Neural progenitor cell (in vitro differentiated cells): ENCODE measurements around the gene HLA-DMA.

ENCODE experiments used
- EZH2 ChIP-seq: fragments of 200-600 bp; sonication (generic); IDR thresholded peaks from 2 replicates; pipeline ENCODE4 v1.6.1; 2017; ENCODE audit warnings: antibody characterized with exemption, mild to moderate bottlenecking, moderate library complexity
- TF ChIP-seq, protein P1 (sequence below): fragments of 200-600 bp; sonication (generic); IDR thresholded peaks from 2 replicates; pipeline ENCODE4 v1.5.1; 2017; ENCODE audit warnings: antibody characterized with exemption, mild to moderate bottlenecking

DNA sequence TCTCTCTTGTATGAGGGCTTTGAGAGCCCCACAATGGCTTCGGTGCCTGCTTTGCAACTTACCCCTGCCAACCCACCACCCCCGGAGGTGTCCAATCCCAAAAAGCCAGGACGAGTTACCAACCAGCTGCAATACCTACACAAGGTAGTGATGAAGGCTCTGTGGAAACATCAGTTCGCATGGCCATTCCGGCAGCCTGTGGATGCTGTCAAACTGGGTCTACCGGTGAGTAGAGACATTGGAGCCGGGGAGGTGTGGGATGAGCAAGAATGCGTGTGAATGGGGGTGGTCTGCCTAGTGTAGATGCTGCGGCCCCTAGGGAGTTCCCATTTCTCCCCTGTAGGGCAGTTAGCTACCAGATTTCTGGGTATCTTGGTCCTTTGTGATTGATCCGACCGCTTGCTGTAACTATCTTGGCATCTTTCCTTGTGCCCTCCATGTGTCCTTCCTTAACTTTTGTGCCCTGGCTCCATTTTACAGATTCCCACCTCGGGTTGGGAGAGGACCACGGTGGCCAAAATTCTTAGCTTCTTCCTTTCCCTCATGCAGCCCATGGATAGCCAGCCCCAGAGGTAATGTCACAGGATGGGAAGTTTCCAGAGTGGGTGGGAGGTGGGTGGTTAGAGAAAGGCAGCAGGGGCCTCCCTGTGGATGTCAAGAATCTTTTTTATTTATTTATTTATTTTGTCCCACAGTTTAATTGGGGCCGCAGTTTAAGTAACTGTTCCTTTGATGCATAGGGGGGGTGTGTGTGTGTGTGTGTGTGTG lies 21.8 kb upstream of the HLA-DMA start:
- TF ChIP-seq, protein P1, sequence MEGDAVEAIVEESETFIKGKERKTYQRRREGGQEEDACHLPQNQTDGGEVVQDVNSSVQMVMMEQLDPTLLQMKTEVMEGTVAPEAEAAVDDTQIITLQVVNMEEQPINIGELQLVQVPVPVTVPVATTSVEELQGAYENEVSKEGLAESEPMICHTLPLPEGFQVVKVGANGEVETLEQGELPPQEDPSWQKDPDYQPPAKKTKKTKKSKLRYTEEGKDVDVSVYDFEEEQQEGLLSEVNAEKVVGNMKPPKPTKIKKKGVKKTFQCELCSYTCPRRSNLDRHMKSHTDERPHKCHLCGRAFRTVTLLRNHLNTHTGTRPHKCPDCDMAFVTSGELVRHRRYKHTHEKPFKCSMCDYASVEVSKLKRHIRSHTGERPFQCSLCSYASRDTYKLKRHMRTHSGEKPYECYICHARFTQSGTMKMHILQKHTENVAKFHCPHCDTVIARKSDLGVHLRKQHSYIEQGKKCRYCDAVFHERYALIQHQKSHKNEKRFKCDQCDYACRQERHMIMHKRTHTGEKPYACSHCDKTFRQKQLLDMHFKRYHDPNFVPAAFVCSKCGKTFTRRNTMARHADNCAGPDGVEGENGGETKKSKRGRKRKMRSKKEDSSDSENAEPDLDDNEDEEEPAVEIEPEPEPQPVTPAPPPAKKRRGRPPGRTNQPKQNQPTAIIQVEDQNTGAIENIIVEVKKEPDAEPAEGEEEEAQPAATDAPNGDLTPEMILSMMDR: no peak
- TF ChIP-seq EZH2: no peak
